Caco-2 (cell line): ENCODE measurements around the gene OR6K2. TPM values are rescaled to one million over a fixed set of nuclear protein-coding genes. Genes with fewer than 3 reads are reported as not detected.

Source experiments
- BruUV-seq: library from RNA; stranded (reverse); fragments of 400-500 nt; replicated peaks from 2 replicates; lab custom pipeline; 2021; lab: Mats Ljungman, UMichigan
- CTCF ChIA-PET: fragments of 300-600 bp; sonication (Branson Sonifier 250); formaldehyde crosslinking; loops from one replicate; lab custom pipeline; 2022; ENCODE audit warnings: antibody characterized with exemption; lab: Charles Lee
- POLR2A ChIA-PET: fragments of 300-600 bp; sonication (Branson Sonifier 250); formaldehyde crosslinking; loops from one replicate; lab custom pipeline; 2022; ENCODE audit warnings: antibody characterized with exemption; lab: Charles Lee
- DNase-seq, 2 experiments: peaks; one replicate each; pipeline versions ENCODE4 v3.0.0 to v3.0.0-alpha.2; 2020 to 2022
- H3K27me3 ChIP-seq: replicated peaks from 2 replicates; pipeline ENCODE4 v1.6.0; 2011; ENCODE audit warnings: low read length; ENCODE audit not compliant: control insufficient read depth, insufficient read depth
- H3K36me3 ChIP-seq: 2 replicates; pipeline ENCODE4 v1.5.1; 2011; ENCODE audit warnings: low read length; ENCODE audit not compliant: control insufficient read depth, insufficient read depth
- H3K4me1 ChIP-seq: fragments of 250-450 bp; sonication (Bioruptor Pico); 2 replicates; pipeline ENCODE4 v1.5.1; 2020; ENCODE audit warnings: mild to moderate bottlenecking
- H3K4me3 ChIP-seq: 2 replicates; pipeline ENCODE4 v1.5.1; 2011; ENCODE audit warnings: low read depth, mild to moderate bottlenecking, control low read depth, low read length
- H3K9me3 ChIP-seq: fragments of 250-450 bp; sonication (Bioruptor Pico); 2 replicates; pipeline ENCODE4 v1.5.1; 2020; ENCODE audit warnings: mild to moderate bottlenecking, moderate library complexity
- H3K27ac Mint-ChIP-seq: one replicate; pipeline ENCODE4 v1.8.0; 2022; ENCODE audit warnings: mixed read lengths; ENCODE audit not compliant: unreplicated experiment
- H3K27me3 Mint-ChIP-seq: one replicate; pipeline ENCODE4 v1.8.0; 2022; ENCODE audit warnings: mixed read lengths; ENCODE audit not compliant: insufficient read depth, unreplicated experiment
- H3K36me3 Mint-ChIP-seq: one replicate; pipeline ENCODE4 v1.8.0; 2022; ENCODE audit warnings: mild to moderate bottlenecking, mixed read lengths; ENCODE audit not compliant: insufficient read depth, unreplicated experiment
- H3K4me1 Mint-ChIP-seq: one replicate; pipeline ENCODE4 v1.8.0; 2022; ENCODE audit warnings: low read depth, mixed read lengths; ENCODE audit not compliant: unreplicated experiment
- H3K4me3 Mint-ChIP-seq: one replicate; pipeline ENCODE4 v1.8.0; 2022; ENCODE audit warnings: mild to moderate bottlenecking, moderate library complexity, mixed read lengths; ENCODE audit not compliant: unreplicated experiment
- H3K9me3 Mint-ChIP-seq: one replicate; pipeline ENCODE4 v1.8.0; 2022; ENCODE audit warnings: mixed read lengths; ENCODE audit not compliant: unreplicated experiment
- CTCF ChIP-seq, 2 experiments: fragments of 200-600 bp in 1 of 2; IDR thresholded peaks; 1 replicate in 1 of 2; 2 replicates in 1 of 2; pipeline versions ENCODE4 v1.5.1 to v1.8.0; 2011 to 2022; ENCODE audit warnings: antibody characterized with exemption in 1 of 2, control low read depth in 1 of 2, inconsistent platforms in 1 of 2, low read depth in 1 of 2, low read length in 1 of 2, mild to moderate bottlenecking in 1 of 2, moderate library complexity in 1 of 2; ENCODE audit not compliant: insufficient read depth in 1 of 2, severe bottlenecking in 1 of 2, unreplicated experiment in 1 of 2
- intact Hi-C: fragments of 100-400 bp; cut with micrococcal nuclease; formaldehyde crosslinking; loops from one replicate; pipeline ENCODE4 v1.10.0; 2022; ENCODE audit not compliant: unreplicated experiment
- total RNA-seq: library from RNA; stranded (reverse); gene quantifications from 2 replicates; pipeline ENCODE4 v1.2.3, GENCODE V29; 2022

The OR6K2 gene
- total RNA-seq, 1 experiment from 2014 or later, result not detected

- Mint-ChIP-seq H3K4me3 (no peak overlapping the region), H3K9me3 (no peaks in the 10 kb centered on the region), H3K36me3 (no peaks in the 10 kb centered on the region), H3K27ac (no peak overlapping the region), H3K4me1 (no peaks in the 10 kb centered on the region), H3K27me3 (peaks cover 5% of the 10 kb centered on the region)
- Histone ChIP-seq H3K4me3 (no peak overlapping the region), H3K36me3 (no peaks in the 10 kb centered on the region), H3K4me1 (no peaks in the 10 kb centered on the region), H3K9me3 (no peaks in the 10 kb centered on the region), H3K27me3 (no peaks in the 10 kb centered on the region)
- intact Hi-C loops, result no loop called here
- ChIA-PET CTCF (no interaction called here), POLR2A (no interaction called here)
- TF ChIP-seq CTCF (IDR thresholded peaks at IDR 0.05; ENCODE audit: insufficient read depth in 1 of 2, low read depth in 1 of 2, low read length in 1 of 2, severe bottlenecking in 1 of 2, unreplicated experiment in 1 of 2), result no peak
- BruUV-seq, result no TSS peak
- DNase-seq, result no peak
Measured at GRCh38 chr1:158717344-158717743, 16.9 kb upstream of the OR6K2 start.

GRCh38 chr1:158716335-158716734, 15.9 kb upstream of the OR6K2 start:
- H3K4me3 ChIP-seq, result no peak overlapping the region
- H3K4me1 Mint-ChIP-seq, result no peaks in the 10 kb centered on the region
- H3K4me1 ChIP-seq, result no peaks in the 10 kb centered on the region
- no peak for TF ChIP-seq CTCF (IDR thresholded peaks at IDR 0.05; ENCODE audit: insufficient read depth in 1 of 2, low read depth in 1 of 2, low read length in 1 of 2, severe bottlenecking in 1 of 2, unreplicated experiment in 1 of 2)
- no peaks in the 10 kb centered on the region for H3K9me3 ChIP-seq
- no peak overlapping the region for H3K27ac Mint-ChIP-seq
- CTCF ChIA-PET, result no interaction called here
- DNase-seq, result no peak
- H3K27me3 ChIP-seq, result no peaks in the 10 kb centered on the region
- H3K36me3 Mint-ChIP-seq, result no peaks in the 10 kb centered on the region
- BruUV-seq, result no TSS peak
- no peaks in the 10 kb centered on the region for H3K9me3 Mint-ChIP-seq
- POLR2A ChIA-PET, result no interaction called here
- H3K36me3 ChIP-seq, result no peaks in the 10 kb centered on the region
- H3K4me3 Mint-ChIP-seq, result no peak overlapping the region
- peaks cover 6% of the 10 kb centered on the region for H3K27me3 Mint-ChIP-seq
- intact Hi-C loops, result no loop called here

- Histone ChIP-seq H3K4me3 (no peak overlapping the region), H3K36me3 (no peaks in the 10 kb centered on the region), H3K9me3 (no peaks in the 10 kb centered on the region), H3K27me3 (no peaks in the 10 kb centered on the region), H3K4me1 (no peaks in the 10 kb centered on the region)
- no peaks in the 10 kb centered on the region for H3K36me3 Mint-ChIP-seq
- ChIA-PET CTCF (no interaction called here), POLR2A (no interaction called here)
- no peak overlapping the region for H3K4me3 Mint-ChIP-seq
- H3K27ac Mint-ChIP-seq, result no peak overlapping the region
- intact Hi-C loops, result no loop called here
- no TSS peak for BruUV-seq
- no peak for DNase-seq
- H3K4me1 Mint-ChIP-seq, result no peaks in the 10 kb centered on the region
- no peak for TF ChIP-seq CTCF (IDR thresholded peaks at IDR 0.05; ENCODE audit: insufficient read depth in 1 of 2, low read depth in 1 of 2, low read length in 1 of 2, severe bottlenecking in 1 of 2, unreplicated experiment in 1 of 2)
- H3K9me3 Mint-ChIP-seq, result no peaks in the 10 kb centered on the region
- H3K27me3 Mint-ChIP-seq, result peaks cover 7% of the 10 kb centered on the region
Measured at GRCh38 chr1:158714754-158715153, 14.3 kb upstream of the OR6K2 start.
